ENCODE data around the gene LSM5.

DNA sequence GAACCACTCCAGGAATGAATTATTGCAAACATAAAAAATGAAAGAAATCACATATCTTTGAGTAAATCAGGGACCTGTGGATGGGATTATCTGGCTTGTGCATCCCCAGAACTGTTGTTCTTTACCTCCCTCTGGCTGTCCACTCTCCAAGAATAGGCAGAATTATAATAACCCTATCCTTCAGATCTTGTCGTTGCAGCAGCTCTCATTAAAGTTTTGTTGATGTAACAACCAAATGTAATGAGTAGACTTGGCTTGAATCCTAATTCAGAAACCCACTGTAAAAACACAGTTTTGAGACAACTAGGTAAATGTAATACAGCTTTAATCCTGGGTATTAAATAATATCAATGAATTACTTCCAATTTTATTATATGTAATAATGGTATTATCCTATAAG is 16.2 kb downstream of the LSM5 start:
- TF ChIP-seq, protein P1, sequence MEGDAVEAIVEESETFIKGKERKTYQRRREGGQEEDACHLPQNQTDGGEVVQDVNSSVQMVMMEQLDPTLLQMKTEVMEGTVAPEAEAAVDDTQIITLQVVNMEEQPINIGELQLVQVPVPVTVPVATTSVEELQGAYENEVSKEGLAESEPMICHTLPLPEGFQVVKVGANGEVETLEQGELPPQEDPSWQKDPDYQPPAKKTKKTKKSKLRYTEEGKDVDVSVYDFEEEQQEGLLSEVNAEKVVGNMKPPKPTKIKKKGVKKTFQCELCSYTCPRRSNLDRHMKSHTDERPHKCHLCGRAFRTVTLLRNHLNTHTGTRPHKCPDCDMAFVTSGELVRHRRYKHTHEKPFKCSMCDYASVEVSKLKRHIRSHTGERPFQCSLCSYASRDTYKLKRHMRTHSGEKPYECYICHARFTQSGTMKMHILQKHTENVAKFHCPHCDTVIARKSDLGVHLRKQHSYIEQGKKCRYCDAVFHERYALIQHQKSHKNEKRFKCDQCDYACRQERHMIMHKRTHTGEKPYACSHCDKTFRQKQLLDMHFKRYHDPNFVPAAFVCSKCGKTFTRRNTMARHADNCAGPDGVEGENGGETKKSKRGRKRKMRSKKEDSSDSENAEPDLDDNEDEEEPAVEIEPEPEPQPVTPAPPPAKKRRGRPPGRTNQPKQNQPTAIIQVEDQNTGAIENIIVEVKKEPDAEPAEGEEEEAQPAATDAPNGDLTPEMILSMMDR (conservative IDR thresholded peaks at IDR 0.05): no peak
- no peak for TF ChIP-seq ZFX (IDR thresholded peaks at IDR 0.05)

Measured in C4-2B (cell line).